VCaP (cell line): ENCODE data around the gene OXT.

ENCODE experiments used
- H3K27ac ChIP-seq: fragments of 450-650 bp; 2 replicates; pipeline ENCODE4 v1.5.1; 2017
- TF ChIP-seq, protein P1 (sequence below): fragments of 450-650 bp; conservative IDR thresholded peaks from 2 replicates; pipeline ENCODE4 v1.5.1; 2017; ENCODE audit warnings: mild to moderate bottlenecking, moderate library complexity

OXT gene

DNA sequence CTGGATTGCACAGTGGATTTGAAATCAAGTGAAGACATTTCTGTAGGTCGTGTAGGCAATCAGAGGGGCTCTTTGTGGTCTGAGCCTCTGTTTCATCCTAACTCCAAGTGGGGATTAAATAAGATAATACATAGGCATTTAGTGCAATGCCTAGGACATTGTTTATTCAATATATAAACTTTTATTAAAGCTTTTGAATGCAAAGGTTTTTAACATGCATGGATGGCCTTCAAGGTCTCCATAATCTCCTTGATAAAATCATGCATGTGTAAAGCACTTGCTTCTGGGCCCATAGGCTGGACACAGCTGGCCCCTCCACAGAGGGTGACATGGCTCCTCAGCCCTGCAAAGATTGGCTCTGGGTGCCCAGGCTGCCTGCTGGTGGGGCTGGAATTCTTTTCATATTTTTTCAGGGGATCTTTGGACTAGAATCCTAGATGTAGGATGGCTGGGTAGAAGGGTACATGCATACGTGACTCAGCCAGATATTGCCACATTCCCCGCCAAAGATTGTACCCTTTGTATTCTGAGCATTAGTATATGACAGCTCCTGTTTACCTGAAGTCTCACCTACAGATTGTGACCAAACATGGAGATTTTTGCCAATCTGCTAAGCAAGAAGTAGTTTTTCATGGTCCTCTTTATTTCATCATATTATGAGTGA, 32.1 kb downstream of the OXT start:
- TF ChIP-seq, protein P1, sequence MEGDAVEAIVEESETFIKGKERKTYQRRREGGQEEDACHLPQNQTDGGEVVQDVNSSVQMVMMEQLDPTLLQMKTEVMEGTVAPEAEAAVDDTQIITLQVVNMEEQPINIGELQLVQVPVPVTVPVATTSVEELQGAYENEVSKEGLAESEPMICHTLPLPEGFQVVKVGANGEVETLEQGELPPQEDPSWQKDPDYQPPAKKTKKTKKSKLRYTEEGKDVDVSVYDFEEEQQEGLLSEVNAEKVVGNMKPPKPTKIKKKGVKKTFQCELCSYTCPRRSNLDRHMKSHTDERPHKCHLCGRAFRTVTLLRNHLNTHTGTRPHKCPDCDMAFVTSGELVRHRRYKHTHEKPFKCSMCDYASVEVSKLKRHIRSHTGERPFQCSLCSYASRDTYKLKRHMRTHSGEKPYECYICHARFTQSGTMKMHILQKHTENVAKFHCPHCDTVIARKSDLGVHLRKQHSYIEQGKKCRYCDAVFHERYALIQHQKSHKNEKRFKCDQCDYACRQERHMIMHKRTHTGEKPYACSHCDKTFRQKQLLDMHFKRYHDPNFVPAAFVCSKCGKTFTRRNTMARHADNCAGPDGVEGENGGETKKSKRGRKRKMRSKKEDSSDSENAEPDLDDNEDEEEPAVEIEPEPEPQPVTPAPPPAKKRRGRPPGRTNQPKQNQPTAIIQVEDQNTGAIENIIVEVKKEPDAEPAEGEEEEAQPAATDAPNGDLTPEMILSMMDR: no peak
- no peak overlapping the region for H3K27ac ChIP-seq

DNA sequence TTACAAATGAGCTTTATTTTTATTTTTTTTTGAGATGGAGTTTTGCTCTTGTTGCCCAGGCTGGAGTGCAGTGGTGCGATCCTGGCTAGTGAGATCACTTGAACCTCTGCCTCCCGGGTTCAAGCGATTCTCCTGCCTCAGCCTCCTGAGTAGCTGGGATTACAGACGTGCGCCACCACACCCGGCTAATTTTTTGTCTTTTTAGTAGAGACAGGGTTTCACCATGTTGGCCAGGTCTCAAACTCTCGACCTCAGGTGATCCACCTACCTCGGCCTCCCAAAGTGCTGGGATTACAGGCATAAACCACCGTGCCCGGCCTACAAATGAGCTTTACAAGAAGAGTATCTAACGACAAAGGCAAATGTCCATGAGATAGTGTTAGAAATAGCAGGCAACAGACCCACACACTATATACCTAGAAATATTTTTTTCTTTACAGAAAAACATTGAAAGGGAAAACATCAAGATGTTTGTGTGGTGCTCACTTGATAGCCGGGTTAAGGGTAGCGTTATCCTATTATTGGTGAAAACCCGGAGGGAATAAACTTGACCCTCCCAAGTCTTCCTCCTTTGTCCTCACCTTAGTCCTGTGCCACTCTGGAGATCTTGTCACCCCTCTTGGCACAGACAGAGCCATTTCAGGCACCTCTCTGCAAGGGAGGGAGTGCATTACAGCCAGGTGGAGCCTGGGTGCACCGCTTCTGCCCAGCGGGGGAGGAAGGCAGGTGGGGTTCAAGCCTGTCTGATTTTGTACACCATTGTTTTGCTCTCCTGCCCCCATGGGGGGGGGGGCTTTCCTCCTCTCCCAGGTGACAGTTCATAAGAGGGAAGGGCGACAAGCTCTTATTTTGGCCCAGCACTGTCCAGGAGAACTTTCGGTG, 34.1 kb downstream of the OXT start:
- no peak overlapping the region for H3K27ac ChIP-seq
- TF ChIP-seq, protein P1: no peak

DNA sequence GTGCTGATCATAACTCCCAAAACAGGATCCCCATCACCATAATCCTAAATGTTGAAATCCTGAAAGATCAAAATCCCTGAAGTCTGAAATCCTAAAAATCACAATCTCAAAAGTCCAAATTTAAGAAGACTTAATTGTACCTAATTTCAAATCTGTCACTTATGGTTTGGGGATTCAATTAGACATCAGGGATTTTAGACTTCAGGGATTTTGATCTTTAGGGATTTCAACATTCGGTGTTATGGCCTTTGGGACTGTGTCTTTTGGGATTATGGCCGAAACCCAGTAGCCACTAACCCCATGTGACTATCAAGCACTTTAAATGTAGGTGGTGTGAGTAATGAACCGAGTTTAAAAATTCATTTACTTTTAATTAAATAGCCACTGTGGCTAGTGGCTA, 34.8 kb downstream of the OXT start:
- TF ChIP-seq, protein P1: no peak
- H3K27ac ChIP-seq: no peak overlapping the region

DNA sequence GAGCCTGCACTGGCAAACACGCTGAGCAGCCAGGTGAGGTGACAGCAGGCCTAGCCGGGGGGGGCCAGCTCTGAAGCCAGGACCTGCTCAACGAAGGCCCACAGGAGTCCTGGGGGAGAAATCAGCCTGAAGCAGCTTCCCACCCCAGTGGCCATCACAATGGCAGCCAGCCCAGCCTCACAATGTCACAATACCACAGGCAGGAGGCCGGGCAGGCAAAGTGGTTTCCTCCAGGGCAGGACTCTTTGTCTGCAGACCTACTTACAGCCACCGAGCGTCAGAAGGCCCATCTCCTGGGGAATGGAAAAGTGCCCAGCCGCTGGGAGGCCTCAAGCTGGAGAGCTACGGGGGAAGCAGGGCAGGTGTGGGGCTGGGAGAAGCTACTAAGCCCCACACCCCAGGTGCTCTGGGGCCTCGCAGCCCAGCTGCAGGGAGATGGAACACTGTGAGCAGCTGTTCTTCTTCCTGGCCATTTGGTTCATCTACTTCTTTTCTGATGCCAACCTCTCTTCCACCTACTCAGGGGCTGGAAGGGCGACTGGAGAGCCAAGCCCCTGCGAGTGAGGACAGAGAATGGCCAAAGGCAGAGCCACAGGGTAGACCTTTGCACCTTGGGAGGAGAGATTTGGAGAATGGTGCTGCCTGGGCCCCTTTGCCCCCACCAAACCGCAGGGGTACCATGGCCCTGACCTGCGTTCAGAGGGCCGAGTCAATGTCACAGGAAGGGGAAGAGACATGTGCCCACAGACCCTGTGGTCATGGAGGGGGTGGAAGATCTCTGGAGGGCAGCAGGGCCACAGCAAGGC, 35.4 kb downstream of the OXT start:
- TF ChIP-seq, protein P1: no peak
- H3K27ac ChIP-seq: no peak overlapping the region

DNA sequence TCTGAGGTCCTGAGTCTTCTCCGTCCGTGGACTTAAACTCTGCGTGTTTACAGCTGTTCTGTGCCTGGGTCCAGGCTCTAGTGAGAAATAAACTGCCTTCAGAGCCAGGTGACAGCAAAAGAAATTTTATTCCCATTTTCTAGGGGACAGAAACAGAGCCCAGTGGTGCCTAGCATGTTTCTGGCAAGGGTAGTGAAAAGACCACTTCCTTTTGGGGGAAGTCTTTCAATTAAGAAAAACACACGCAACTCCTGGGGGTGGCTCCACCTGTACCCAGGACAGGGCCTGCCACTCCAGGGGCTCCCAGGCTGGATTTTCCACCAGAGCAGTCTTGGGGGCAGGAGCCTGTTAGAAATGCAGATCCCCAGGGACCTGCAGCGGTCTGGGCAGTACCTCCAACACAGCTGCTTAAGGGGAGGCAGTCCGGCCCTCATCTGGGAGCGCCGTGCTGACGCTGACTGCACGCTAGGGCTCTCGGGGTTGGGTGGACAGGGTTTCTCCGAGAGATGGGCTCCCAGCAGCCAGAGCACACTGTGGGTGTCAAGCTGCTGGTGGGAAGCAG, 36.1 kb downstream of the OXT start:
- no peak overlapping the region for H3K27ac ChIP-seq
- TF ChIP-seq, protein P1: no peak

DNA sequence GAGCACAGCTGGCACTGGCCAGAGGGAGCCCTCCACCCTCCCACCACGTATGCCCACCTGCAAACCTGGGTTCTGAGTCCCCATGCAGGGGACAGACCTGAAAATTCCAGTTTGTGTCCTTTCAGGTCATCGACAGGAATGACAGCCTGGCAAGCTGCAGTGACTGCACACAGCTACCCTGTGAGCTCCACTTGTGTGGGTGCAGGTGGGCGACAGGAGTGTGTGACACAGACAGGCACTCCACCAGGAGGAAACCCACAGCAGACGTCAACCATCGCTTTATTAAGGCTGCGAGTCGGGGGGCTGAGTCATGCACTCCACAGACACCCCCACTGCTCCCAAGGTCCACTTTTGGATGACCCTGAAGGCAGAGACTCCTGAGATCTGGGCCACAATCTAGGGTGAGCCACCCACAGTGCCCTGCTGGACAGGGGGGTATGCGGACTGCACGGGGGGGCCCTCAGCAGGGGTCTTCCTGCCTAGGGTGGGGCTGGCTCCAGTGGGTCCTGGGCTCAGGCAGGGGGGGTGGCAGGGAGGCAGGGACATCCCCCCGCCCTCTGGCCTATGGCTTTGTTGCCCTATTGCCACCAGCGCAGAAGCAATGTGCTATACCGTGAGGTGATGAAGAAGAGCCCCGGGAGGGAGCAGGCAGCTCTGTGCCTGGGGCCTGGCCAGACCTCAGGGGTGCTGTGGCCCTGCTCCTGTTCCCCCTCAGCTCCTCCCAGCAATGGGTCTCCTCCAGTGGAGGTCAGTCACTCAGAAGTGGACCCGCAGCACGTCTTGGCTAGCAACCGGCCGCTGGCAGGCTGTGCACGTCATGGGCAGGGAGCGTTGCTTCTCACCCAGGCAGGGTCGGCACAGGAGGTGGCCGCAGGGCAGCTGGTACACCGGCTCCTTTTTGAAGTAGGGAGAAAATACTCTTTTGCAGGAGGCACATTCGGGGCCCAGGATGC, 38.2 kb downstream of the OXT start:
- no peak overlapping the region for H3K27ac ChIP-seq
- TF ChIP-seq, protein P1: no peak
